HG02970 (cell line): ENCODE measurements around the gene MAD1L1.

Experiments
- ATAC-seq: cut with Tn5 transposase; IDR thresholded peaks from one replicate; pipeline ENCODE4 v1.9.1; 2021; ENCODE audit warnings: mild to moderate bottlenecking, moderate library complexity, moderate number of reproducible peaks; ENCODE audit not compliant: unreplicated experiment, low FRiP score

Gene MAD1L1

GRCh38 chr7:2054927-2055326, 177.8 kb downstream of the MAD1L1 start:
- no peak for ATAC-seq

DNA sequence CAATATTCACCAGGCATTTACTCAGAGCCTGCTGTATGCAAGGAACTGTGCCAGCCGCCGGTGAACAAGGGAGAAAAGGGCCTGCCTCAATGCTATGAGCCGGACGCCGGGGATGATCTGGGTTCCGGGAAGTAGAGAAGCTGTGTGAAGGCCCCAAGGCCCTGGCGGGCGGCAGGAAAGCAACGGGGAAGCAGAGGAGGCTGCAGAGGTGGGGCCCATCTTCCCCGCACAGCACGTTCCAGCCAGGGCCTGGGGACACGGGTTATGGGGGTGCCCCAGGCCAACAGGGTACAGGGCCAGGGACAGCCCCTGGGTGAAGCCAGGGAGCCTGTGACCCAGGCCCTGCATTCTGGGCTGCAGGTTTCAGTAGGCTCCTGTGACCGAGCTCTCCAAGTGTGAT, 179.3 kb downstream of the MAD1L1 start:
- ATAC-seq: no peak

DNA sequence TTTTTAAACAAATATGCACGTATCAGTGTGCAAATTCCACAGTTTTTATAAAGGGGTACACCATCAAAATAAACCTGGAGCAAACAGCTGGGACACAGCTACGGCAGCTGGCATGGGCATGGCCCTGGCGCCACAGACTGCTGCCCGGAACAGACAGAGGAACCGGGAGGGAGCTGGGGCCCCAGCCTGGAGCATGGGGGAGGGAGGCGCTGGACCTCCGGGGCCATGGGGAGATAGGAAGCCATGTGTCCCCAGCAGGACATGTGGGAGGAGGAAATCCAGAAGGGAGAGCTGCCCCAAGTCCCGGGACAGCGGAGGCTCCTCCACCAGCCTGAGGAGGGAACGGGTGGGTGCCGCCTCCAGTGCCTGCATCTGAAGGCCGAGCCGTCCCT, 180.1 kb downstream of the MAD1L1 start:
- ATAC-seq: no peak

- no peak for ATAC-seq
Measured at GRCh38 chr7:2051707-2052656, 180.8 kb downstream of the MAD1L1 start.

DNA sequence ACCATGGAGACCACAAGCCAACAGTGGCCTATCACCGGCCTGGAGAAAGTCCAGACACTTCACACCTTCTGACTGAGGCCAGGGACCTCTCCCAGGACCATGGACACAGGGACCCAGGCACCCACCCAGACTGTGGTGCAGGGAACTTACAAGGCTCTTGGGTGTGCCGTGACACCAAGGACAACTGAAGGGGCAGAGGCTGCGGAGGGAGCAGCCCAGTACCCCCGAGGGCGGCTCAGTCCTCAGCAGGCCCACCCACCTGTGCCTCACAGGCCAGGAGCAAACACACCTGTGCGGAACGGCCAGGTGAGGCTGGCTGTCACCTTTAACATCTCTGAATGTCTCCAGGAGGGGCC, 182.3 kb downstream of the MAD1L1 start:
- no peak for ATAC-seq

- ATAC-seq: no peak
Measured at GRCh38 chr7:2049782-2050510, 182.8 kb downstream of the MAD1L1 start.

GRCh38 chr7:2049111-2049781, 183.5 kb downstream of the MAD1L1 start:
- no peak for ATAC-seq

DNA sequence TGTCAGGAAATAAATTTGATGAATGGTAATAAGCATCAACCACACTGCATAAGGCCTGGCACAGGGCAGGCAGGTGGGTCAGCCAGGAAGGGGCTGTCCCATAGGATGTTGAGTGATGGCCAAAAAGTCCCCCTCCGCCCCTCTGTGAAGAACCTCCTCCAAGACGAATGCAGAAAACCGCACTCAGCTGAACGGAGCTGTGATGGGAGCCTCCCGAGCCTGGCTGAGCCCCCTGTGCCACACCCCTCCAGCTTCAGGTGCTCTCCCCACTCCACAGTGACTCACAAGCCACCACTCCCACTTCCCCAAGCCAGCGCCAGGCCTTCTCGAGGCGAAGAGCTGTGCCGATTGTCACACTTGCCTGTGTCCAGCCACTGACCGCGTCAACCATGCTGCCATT, 184.2 kb downstream of the MAD1L1 start:
- ATAC-seq: no peak

DNA sequence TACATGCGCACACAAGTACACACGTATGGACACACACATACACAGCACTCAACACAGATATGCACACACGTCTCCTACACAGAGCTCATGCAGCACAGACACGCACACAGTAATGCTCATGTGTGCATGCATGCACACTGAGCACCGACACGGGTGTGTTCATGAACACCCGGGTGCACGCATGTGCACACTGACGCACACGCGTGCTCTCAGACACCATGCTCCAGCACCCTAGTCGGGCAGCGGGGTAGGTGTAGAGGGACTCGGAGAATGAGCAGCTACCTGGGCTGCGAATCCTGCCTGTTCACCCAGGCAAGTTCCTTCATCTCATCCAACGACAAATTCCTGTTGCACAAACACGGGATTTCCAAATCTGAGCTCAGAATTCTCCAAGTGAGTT, 184.7 kb downstream of the MAD1L1 start:
- ATAC-seq: no peak

DNA sequence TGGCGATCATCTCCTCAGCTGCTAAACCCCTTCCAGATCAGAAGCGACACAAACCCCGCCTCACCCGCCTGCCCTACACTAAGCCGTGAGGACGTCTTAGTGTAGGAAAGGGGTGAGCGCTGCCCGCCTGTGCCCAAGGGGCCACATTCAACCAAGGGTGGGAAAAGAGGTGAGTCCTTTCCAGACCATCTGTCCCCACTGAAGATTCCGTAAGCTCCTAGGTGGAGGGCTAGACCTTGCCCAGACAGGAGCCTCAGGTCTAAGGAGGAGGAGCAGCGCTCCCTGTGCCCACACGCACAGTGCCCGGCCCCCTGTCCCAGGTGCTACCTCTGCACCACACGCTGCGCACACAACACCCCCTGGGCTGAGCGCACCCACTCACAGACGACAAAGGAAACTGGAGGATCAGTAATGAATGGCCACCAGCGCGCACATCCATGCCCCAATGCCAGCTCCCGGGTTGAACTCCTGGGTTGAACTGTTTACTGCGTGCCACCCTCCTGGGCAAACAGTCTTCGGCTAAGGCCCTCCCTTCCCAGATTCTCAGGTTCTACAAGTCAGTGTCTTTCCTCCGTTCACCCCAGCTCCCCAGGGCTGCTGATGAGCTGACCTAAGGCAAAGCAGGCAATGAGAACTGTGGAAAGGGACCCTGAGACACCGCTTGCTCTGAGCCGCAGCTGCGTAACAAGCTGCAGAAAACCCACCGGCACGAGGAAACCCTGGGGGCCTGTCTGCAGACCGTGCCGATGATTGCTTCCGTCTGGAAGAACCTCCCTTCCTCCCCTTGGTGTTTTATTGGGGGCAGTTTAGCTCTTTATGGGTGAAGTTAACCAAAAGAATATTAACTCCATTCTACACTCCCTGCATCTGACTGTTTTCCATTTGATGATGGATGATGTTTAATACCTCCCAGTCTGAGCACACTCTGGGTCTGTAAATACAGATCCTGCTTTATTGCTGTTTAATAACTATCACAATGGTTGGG, 185.9 kb downstream of the MAD1L1 start:
- no peak for ATAC-seq

DNA sequence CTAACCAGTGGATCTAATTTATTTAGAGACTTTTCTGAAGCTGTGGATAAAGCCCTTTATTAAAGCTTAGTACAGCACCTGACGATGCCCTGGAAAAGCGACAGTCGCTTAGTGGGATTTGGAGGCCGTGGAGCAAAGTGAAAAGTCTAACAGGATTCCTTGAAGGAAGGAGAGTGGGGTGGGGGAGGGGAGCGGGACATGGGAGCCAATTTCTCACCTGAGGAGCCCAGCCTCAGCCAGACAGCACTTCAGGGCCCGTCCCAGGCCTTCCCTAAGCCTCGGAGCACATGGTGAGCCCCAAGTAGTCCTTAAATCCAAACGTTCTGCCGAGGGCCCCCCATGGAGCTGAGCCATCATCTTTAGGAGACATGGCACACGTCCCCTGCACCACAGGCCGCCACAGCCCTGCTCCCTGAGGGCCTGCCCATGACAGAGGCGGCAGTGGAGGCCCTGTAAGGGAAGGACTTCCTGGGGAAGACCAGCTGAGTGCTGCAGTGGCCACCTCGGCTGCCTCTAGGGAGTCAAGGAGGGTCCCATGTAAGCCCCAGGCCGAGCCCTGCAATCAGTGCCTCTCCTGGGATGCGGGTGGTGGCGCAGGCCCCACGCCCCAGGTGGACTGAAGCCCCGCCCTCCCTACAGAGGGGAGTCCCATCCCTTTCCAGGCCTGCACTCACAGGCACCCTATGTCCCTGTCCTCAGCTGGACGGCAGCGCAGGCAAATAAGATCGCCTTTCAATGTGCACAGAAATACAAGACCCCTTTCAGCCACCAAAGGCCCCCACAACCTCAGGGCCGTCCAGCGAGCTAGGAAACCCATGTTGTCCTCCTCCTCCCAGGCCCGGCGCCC, 187.0 kb downstream of the MAD1L1 start:
- no peak for ATAC-seq

- ATAC-seq: no peak
Measured at GRCh38 chr7:2044883-2045471, 187.8 kb downstream of the MAD1L1 start.

GRCh38 chr7:2044311-2044882, 188.3 kb downstream of the MAD1L1 start:
- no peak for ATAC-seq

DNA sequence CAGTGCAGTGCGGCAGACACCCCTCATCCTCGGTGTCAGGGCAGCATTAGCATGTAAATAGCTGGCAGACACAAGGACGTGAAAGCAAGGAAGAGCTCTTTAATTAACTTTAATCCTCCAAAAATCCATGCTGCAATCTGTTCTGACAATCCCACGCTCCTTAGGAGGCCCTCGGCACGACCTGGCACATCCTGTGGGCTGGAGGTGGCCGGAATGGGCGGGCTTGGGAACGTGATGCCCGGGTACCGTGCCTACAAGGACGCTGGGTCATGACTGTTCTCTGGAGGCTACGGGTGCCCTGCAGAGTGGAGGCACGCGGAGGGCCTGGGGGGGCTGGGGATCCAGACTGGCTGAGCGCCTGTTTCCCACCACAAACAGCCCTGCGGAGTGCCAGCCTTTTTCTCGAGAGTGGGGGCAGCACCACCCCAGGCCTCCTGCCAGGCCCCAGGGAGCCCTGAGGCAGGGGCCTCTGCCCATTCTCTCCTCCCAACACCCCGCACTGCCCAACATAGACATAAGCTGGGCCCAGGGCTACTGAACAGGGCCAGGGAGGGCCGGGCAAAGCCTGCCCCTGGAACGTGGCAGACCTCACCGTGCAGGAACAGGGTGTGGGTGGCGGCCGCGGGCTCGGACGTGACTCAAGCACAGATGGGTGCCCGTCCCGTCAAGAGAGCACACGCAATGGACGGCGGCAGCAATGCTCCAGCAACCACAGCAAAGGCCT, 189.3 kb downstream of the MAD1L1 start:
- ATAC-seq: no peak

- ATAC-seq: no peak
Measured at GRCh38 chr7:2042650-2043049, 190.1 kb downstream of the MAD1L1 start.

- no peak for ATAC-seq
Measured at GRCh38 chr7:2041496-2042367, 191.0 kb downstream of the MAD1L1 start.

DNA sequence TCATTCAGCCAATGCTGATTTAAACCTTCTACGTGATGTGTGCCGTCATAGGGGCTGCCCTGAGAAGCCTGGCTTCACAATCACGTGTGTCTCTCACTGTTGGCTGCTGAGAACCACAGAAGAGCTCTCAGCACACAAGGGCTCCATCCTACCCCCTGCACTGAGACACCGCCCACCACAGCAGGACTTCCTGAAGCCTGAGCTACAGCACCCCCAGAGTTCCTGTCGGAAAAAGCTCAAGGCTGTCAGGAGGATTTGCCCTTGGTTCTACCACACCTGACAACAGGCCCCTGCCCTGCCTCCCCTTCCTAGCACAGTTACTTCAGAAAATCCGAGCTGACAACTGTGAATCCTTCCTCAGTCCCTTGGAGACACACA, 191.9 kb downstream of the MAD1L1 start:
- ATAC-seq: no peak
